ENCODE results near the gene TEX261.
A peak's percentile ranks its signal among the peaks of the same experiment; 100 is the strongest.
"Not testable (repeated sequence)": the region's sequence is repeated elsewhere in the genome, so short reads cannot be mapped to it uniquely, and the experiment has no call there.

TEX261 gene

DNA sequence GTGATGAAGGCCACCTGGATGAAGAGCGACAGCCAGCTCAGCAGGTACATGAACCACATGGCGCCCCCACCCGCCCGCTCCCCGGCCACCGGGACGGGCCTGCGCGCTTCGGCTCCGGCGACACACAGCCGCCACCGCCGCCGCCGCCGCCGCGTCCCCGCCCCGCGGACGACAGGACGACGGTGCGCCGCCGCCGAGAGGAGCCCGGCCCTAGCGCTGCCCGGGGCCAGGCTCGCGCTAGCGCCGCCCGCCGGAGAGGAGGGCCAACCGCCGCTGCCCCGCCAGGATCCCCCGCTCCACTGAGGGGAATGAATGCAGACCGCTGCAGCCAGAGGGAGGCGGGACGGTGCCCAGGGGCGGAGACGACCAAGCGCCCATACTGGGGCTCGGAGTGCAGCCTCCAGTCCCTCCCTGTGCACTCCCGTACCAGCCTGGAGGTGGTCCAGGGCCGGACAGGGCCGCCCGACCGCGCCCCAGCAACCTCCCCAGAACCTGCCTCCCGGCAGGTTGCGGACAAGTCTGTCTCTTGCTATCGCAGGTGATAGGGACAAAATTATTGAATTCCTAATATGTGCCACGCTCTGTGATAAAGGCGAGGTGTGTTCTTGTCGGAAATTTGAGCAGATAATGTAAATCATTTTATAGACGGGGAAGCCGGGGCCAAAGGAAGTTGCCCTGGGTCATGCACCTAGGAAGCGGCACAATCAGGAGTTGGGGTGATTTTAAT, at the start of gene TEX261:
Gene TEX261 (minus strand): TSS at position 175 of the 727 bp plus-strand sequence. CDS start 116 bp downstream, at position 59.
- peak; percentile 24 for DNase-seq (ENCODE audit: low read depth, low spot score)
- H3K27ac ChIP-seq: no peak within 1 kb of the TSS

GRCh38 chr2:71043531-71044407, 49.1 kb upstream of the TEX261 start:
- DNase-seq (ENCODE audit: low read depth, low spot score): no peak
- no peak overlapping the region for H3K27ac ChIP-seq

DNA sequence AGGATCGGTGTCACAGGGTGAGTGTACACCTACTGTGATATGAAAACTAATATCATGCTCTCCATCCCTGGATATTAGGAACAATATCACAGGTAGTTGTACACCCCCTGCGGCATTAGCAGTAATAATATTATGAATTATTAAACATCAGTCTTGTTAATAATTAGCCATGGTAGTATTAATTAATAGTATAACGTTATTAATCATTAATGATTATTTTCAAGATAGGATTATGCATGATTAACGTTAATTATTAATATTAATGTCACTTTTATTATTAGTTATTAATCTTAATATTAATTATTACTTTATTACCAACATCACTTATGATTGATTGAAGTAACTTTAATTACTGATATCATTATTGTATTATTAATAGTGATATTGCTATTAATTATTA, 47.6 kb upstream of the TEX261 start:
- no peak for DNase-seq (ENCODE audit: low read depth, low spot score)
- no peak overlapping the region for H3K27ac ChIP-seq

- not testable (repeated sequence) for H3K27ac ChIP-seq; DNase-seq (ENCODE audit: low read depth, low spot score)
These were observed 41.6 kb upstream of the TEX261 start for GRCh38 chr2:71036296-71036695.

GRCh38 chr2:71023553-71024243, 29.0 kb upstream of the TEX261 start:
- H3K27ac ChIP-seq: peak overlapping the region; percentile 45
- peak; percentile 66 for DNase-seq (ENCODE audit: low read depth, low spot score)

DNA sequence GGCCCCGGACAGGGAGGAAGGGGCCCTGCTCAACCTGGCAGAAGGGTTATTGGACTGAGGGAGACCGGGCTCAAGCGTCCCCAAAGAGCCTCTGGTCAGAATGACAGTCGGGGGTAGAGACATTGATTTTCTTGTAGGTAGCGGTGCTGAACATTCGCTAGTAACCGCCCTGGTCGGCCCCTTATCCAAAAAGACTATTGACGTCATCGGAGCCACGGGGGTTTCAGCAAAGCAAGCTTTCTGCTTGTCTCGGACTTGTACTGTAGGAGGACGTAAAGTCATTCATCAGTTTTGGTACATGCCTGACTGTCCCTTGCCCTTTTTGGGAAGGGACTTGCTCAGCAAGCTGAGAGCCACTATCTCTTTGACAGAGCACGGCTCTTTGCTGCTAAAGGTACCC, 26.7 kb upstream of the TEX261 start:
- not testable (repeated sequence) for DNase-seq (ENCODE audit: low read depth, low spot score)

GRCh38 chr2:71019989-71020388, 25.3 kb upstream of the TEX261 start:
- not testable (repeated sequence) for DNase-seq (ENCODE audit: low read depth, low spot score); H3K27ac ChIP-seq

More for the DNA sequence above, 26.7 kb upstream of the TEX261 start:
- not testable (repeated sequence) for H3K27ac ChIP-seq

DNA sequence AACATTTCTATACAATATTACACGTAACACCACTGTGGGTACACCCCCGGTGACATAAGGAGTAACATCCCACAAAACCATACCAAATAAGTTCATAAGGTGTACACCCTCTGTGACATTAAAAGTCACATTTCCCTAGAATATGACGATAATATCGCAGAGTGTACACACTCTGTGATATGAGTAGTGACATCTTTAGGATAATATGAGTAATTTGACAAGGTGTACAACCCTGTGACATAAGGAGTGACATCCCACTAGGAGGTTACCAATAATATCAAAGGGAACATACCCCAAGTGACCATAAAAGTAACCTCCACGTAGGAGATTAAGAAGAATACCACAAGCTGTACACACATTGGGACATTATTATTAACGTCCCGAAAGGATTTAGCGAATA, 24.0 kb upstream of the TEX261 start:
- H3K27ac ChIP-seq: no peak overlapping the region
- no peak for DNase-seq (ENCODE audit: low read depth, low spot score)

DNA sequence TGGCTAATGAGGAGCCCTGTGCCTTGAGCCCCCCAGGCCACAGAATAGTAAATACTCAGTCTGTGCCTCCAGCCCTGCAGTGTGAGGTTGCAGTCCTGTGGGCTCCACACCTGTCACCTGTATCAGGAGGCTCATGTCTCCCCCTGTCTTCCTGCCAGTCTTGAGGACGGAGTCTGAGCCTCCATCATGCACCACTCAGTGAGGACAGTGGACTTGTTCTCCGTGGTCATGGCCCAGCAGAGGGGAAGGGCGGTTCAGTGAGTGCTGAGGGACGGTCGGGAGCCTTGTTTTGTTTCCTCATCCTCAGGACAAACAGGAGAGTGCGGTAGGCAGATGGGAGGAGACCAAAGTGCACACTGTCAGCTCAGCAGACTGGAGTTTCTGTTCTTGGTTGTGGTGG, 17.1 kb upstream of the TEX261 start:
- not testable (repeated sequence) for H3K27ac ChIP-seq; DNase-seq (ENCODE audit: low read depth, low spot score)

GRCh38 chr2:71008342-71008741, 13.7 kb upstream of the TEX261 start:
- DNase-seq (ENCODE audit: low read depth, low spot score): no peak
- H3K27ac ChIP-seq: no peak overlapping the region

- H3K27ac ChIP-seq: no peak overlapping the region
- DNase-seq (ENCODE audit: low read depth, low spot score): no peak
These were observed 12.5 kb upstream of the TEX261 start for GRCh38 chr2:71006955-71007799.

GRCh38 chr2:71006323-71006722, 11.7 kb upstream of the TEX261 start:
- H3K27ac ChIP-seq: no peak overlapping the region
- DNase-seq (ENCODE audit: low read depth, low spot score): no peak

DNA sequence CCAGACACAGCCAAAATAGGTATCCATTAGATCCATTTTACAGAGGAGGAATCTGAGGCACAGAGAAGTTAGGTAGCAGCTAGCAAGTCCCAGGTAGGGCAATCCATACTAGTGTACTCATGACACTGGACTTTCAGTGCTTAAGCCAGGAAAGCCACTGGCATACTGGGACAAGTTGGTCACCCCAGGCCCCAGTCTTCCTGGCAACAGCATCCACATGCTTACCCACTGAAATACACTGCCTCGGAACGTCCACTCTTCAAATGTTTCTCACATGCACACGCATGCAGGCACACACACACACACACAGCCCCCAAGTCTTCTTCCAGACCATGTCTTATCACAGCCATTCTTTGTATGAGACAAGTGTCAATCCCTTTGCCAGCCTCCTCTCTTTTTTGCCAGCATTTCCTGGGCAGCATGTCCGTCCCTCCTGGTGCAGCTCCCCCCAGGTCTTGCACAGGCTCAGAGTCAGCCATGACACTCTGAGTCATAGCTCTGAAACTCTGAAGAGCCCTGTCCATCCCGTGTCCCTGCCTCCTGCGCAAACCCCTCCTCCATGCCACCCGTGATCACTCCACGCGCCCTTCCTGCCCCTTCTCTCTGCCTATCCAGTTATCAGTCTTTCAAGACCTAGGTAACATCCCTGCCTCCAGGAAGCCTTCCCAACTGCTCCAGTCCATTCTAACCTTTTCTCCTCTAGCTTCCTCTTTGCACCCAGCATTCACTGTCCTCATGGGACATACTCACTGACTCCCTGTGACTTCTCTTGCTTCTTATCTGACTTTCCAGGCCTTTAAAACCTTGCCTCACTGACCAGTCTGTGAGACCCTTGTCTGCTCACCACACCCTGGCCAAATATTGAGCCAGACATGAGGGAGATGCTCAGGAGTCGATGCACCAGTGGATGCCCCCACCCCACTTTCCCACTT, 10.9 kb upstream of the TEX261 start:
- DNase-seq (ENCODE audit: low read depth, low spot score): no peak
- no peak overlapping the region for H3K27ac ChIP-seq

- DNase-seq (ENCODE audit: low read depth, low spot score): no peak
- H3K27ac ChIP-seq: no peak overlapping the region
These were observed 10.2 kb upstream of the TEX261 start for GRCh38 chr2:71004857-71005256.

GRCh38 chr2:71003966-71004755, 9.5 kb upstream of the TEX261 start:
- H3K27ac ChIP-seq: no peak overlapping the region
- DNase-seq (ENCODE audit: low read depth, low spot score): no peak

DNA sequence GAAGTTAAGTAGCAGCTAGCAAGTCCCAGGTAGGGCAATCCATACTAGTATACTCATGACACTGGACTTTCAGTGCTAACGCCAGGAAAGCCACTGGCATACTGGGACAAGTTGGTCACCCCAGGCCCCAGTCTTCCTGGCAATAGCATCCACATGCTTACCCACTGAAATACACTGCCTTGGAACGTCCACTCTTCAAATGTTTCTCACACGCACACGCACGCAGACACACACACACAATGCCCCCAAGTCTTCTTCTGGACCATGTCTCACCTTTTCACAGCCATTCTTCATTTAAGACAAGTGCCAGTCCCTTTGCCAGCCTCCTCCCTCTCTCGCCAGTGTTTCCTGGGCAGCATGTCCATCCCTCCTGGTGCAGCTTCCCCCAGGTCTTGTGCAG, 8.7 kb upstream of the TEX261 start:
- DNase-seq (ENCODE audit: low read depth, low spot score): no peak
- H3K27ac ChIP-seq: no peak overlapping the region

DNA sequence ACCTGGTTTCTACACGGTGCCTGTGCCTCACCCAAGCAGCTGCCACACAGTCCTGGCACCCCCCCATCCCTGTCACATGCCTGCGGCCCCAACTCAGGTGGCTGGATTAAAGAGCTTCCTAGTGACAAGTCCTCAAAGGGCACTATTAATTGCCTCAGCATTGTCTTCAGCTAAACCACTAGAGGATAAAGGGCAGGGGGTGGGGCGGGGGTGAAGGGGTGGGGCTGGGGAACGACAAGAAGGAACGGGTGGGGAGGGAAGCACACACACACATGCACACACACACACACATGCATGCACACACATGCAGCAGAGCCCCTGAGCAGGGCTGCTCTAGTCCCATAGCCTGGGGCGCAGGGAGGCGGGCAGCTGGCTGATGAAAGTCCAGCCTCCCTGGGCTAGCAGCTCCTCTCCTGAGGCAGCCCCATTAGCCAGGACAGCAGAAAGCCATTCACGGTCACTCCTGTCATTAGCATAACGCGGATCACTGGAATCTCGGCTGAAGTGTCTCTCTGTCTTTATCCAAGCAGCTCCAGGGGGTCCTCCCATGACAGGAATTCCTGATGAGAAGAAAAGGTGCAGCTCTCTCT, 7.4 kb upstream of the TEX261 start:
- H3K27ac ChIP-seq: no peak overlapping the region
- DNase-seq (ENCODE audit: low read depth, low spot score): no peak

- DNase-seq (ENCODE audit: low read depth, low spot score): no peak
- H3K27ac ChIP-seq: no peak overlapping the region
These were observed 6.9 kb upstream of the TEX261 start for GRCh38 chr2:71001592-71001927.
